Measurements from ENCODE around the gene ZMIZ2.

Gene ZMIZ2

GRCh38 chr7:44748948-44749731 is 493 bp downstream of the ZMIZ2 start:
- Histone ChIP-seq H3K36me3 (ENCODE audit: control insufficient read depth, insufficient read depth, low read length) (peaks cover 15% of the 10 kb centered on the region), H3K9me3 (ENCODE audit: control insufficient read depth, low read length) (no peaks in the 10 kb centered on the region), H3K4me3 (ENCODE audit: extremely low read depth, insufficient read depth, low read length, poor library complexity, severe bottlenecking) (peak overlapping the region; percentile 64), H3K4me1 (ENCODE audit: control insufficient read depth, insufficient read depth, low read length, poor library complexity, severe bottlenecking) (peaks cover 18% of the 10 kb centered on the region), H3K27ac (ENCODE audit: low read depth, low read length, severe bottlenecking) (no peak overlapping the region)
- WGBS, 2 experiments (ENCODE audit: insufficient coverage in 2 of 2): 1 to 3% methylated on average over 44 to 55 of the region's 60 CpGs

GRCh38 chr7:44749992-44750391 is 1.3 kb downstream of the ZMIZ2 start:
- Histone ChIP-seq H3K36me3 (ENCODE audit: control insufficient read depth, insufficient read depth, low read length) (peaks cover 15% of the 10 kb centered on the region), H3K4me3 (ENCODE audit: extremely low read depth, insufficient read depth, low read length, poor library complexity, severe bottlenecking) (peak overlapping the region; percentile 64), H3K27ac (ENCODE audit: low read depth, low read length, severe bottlenecking) (no peak overlapping the region), H3K9me3 (ENCODE audit: control insufficient read depth, low read length) (no peaks in the 10 kb centered on the region), H3K4me1 (ENCODE audit: control insufficient read depth, insufficient read depth, low read length, poor library complexity, severe bottlenecking) (peaks cover 23% of the 10 kb centered on the region)
- WGBS, 2 experiments (ENCODE audit: insufficient coverage in 2 of 2): 100% methylated on average over 1 to 2 of the region's 2 CpGs

GRCh38 chr7:44750424-44750823 is 1.8 kb downstream of the ZMIZ2 start:
- Histone ChIP-seq H3K27ac (ENCODE audit: low read depth, low read length, severe bottlenecking) (no peak overlapping the region), H3K4me3 (ENCODE audit: extremely low read depth, insufficient read depth, low read length, poor library complexity, severe bottlenecking) (peak overlapping the region; percentile 5), H3K4me1 (ENCODE audit: control insufficient read depth, insufficient read depth, low read length, poor library complexity, severe bottlenecking) (peaks cover 23% of the 10 kb centered on the region), H3K9me3 (ENCODE audit: control insufficient read depth, low read length) (no peaks in the 10 kb centered on the region), H3K36me3 (ENCODE audit: control insufficient read depth, insufficient read depth, low read length) (peaks cover 15% of the 10 kb centered on the region)
- 93% methylated on average over 3 of the region's 3 CpGs for WGBS, 2 experiments (ENCODE audit: insufficient coverage in 2 of 2)

GRCh38 chr7:44750921-44751571 is 2.4 kb downstream of the ZMIZ2 start:
- no peak overlapping the region for H3K27ac ChIP-seq (ENCODE audit: low read depth, low read length, severe bottlenecking)
- peaks cover 23% of the 10 kb centered on the region for H3K4me1 ChIP-seq (ENCODE audit: control insufficient read depth, insufficient read depth, low read length, poor library complexity, severe bottlenecking)
- H3K36me3 ChIP-seq (ENCODE audit: control insufficient read depth, insufficient read depth, low read length): peaks cover 18% of the 10 kb centered on the region
- no peaks in the 10 kb centered on the region for H3K9me3 ChIP-seq (ENCODE audit: control insufficient read depth, low read length)
- H3K4me3 ChIP-seq (ENCODE audit: extremely low read depth, insufficient read depth, low read length, poor library complexity, severe bottlenecking): peak overlapping the region; percentile 5
- 70 to 72% methylated on average over 5 to 6 of the region's 6 CpGs for WGBS, 2 experiments (ENCODE audit: insufficient coverage in 2 of 2)

GRCh38 chr7:44752822-44753221 is 4.2 kb downstream of the ZMIZ2 start:
- no peaks in the 10 kb centered on the region for H3K9me3 ChIP-seq (ENCODE audit: control insufficient read depth, low read length)
- 100% methylated on average over 1 to 2 of the region's 2 CpGs for WGBS, 2 experiments (ENCODE audit: insufficient coverage in 2 of 2)
- H3K27ac ChIP-seq (ENCODE audit: low read depth, low read length, severe bottlenecking): no peak overlapping the region
- H3K4me3 ChIP-seq (ENCODE audit: extremely low read depth, insufficient read depth, low read length, poor library complexity, severe bottlenecking): no peak overlapping the region
- H3K4me1 ChIP-seq (ENCODE audit: control insufficient read depth, insufficient read depth, low read length, poor library complexity, severe bottlenecking): peaks cover 20% of the 10 kb centered on the region
- H3K36me3 ChIP-seq (ENCODE audit: control insufficient read depth, insufficient read depth, low read length): peaks cover 31% of the 10 kb centered on the region

GRCh38 chr7:44754802-44755697 is 6.4 kb downstream of the ZMIZ2 start:
- no peak overlapping the region for H3K4me3 ChIP-seq (ENCODE audit: extremely low read depth, insufficient read depth, low read length, poor library complexity, severe bottlenecking)
- H3K9me3 ChIP-seq (ENCODE audit: control insufficient read depth, low read length): no peaks in the 10 kb centered on the region
- H3K4me1 ChIP-seq (ENCODE audit: control insufficient read depth, insufficient read depth, low read length, poor library complexity, severe bottlenecking): peaks cover 18% of the 10 kb centered on the region
- 88 to 99% methylated on average over 9 to 11 of the region's 11 CpGs for WGBS, 2 experiments (ENCODE audit: insufficient coverage in 2 of 2)
- peaks cover 46% of the 10 kb centered on the region for H3K36me3 ChIP-seq (ENCODE audit: control insufficient read depth, insufficient read depth, low read length)
- no peak overlapping the region for H3K27ac ChIP-seq (ENCODE audit: low read depth, low read length, severe bottlenecking)

GRCh38 chr7:44755698-44756627 is 7.3 kb downstream of the ZMIZ2 start:
- H3K4me1 ChIP-seq (ENCODE audit: control insufficient read depth, insufficient read depth, low read length, poor library complexity, severe bottlenecking): peaks cover 10% of the 10 kb centered on the region
- H3K36me3 ChIP-seq (ENCODE audit: control insufficient read depth, insufficient read depth, low read length): peaks cover 47% of the 10 kb centered on the region

GRCh38 chr7:44756904-44757303 is 8.3 kb downstream of the ZMIZ2 start:
- WGBS, 2 experiments (ENCODE audit: insufficient coverage in 2 of 2): 97 to 98% methylated on average over 11 to 12 of the region's 12 CpGs
- Histone ChIP-seq H3K4me1 (ENCODE audit: control insufficient read depth, insufficient read depth, low read length, poor library complexity, severe bottlenecking) (peaks cover 6% of the 10 kb centered on the region), H3K27ac (ENCODE audit: low read depth, low read length, severe bottlenecking) (no peak overlapping the region), H3K9me3 (ENCODE audit: control insufficient read depth, low read length) (no peaks in the 10 kb centered on the region), H3K4me3 (ENCODE audit: extremely low read depth, insufficient read depth, low read length, poor library complexity, severe bottlenecking) (no peak overlapping the region), H3K36me3 (ENCODE audit: control insufficient read depth, insufficient read depth, low read length) (peaks cover 49% of the 10 kb centered on the region)

More at GRCh38 chr7:44755698-44756627, 7.3 kb downstream of the ZMIZ2 start:
- H3K27ac ChIP-seq (ENCODE audit: low read depth, low read length, severe bottlenecking): no peak overlapping the region
- no peaks in the 10 kb centered on the region for H3K9me3 ChIP-seq (ENCODE audit: control insufficient read depth, low read length)
- no peak overlapping the region for H3K4me3 ChIP-seq (ENCODE audit: extremely low read depth, insufficient read depth, low read length, poor library complexity, severe bottlenecking)
- WGBS, 2 experiments (ENCODE audit: insufficient coverage in 2 of 2): 95 to 97% methylated on average over 13 to 14 of the region's 17 CpGs

GRCh38 chr7:44757311-44757710 is 8.7 kb downstream of the ZMIZ2 start:
- no peak overlapping the region for H3K4me3 ChIP-seq (ENCODE audit: extremely low read depth, insufficient read depth, low read length, poor library complexity, severe bottlenecking)
- H3K4me1 ChIP-seq (ENCODE audit: control insufficient read depth, insufficient read depth, low read length, poor library complexity, severe bottlenecking): peaks cover 6% of the 10 kb centered on the region
- H3K27ac ChIP-seq (ENCODE audit: low read depth, low read length, severe bottlenecking): no peak overlapping the region
- WGBS, 2 experiments (ENCODE audit: insufficient coverage in 2 of 2): 94 to 100% methylated on average over 7 to 9 of the region's 10 CpGs
- H3K36me3 ChIP-seq (ENCODE audit: control insufficient read depth, insufficient read depth, low read length): peaks cover 52% of the 10 kb centered on the region
- no peaks in the 10 kb centered on the region for H3K9me3 ChIP-seq (ENCODE audit: control insufficient read depth, low read length)

- H3K4me1 ChIP-seq (ENCODE audit: control insufficient read depth, insufficient read depth, low read length, poor library complexity, severe bottlenecking): peaks cover 6% of the 10 kb centered on the region
- H3K9me3 ChIP-seq (ENCODE audit: control insufficient read depth, low read length): no peaks in the 10 kb centered on the region
- H3K36me3 ChIP-seq (ENCODE audit: control insufficient read depth, insufficient read depth, low read length): peaks cover 56% of the 10 kb centered on the region
- WGBS, 2 experiments (ENCODE audit: insufficient coverage in 2 of 2): 92 to 94% methylated on average over 6 to 7 of the region's 7 CpGs
- H3K4me3 ChIP-seq (ENCODE audit: extremely low read depth, insufficient read depth, low read length, poor library complexity, severe bottlenecking): no peak overlapping the region
- H3K27ac ChIP-seq (ENCODE audit: low read depth, low read length, severe bottlenecking): no peak overlapping the region
Measured at GRCh38 chr7:44757739-44758138, 9.1 kb downstream of the ZMIZ2 start.
